NCI-H526 treated with DMSO at 0.1 percent for 48 hours (cell line): ENCODE data around the gene THEM4.
"Not testable (repeated sequence)": the region's sequence is repeated elsewhere in the genome, so short reads cannot be mapped to it uniquely, and the experiment has no call there.

Experiments
- DNase-seq: peaks from one replicate; lab custom pipeline; 2025; lab: John Stamatoyannopoulos, UW

THEM4 gene

GRCh38 chr1:151934048-151934493, 24.8 kb upstream of the THEM4 start:
- DNase-seq: peak; percentile 70

GRCh38 chr1:151924691-151925587, 15.6 kb upstream of the THEM4 start:
- DNase-seq: no peak

GRCh38 chr1:151923422-151923821, 14.1 kb upstream of the THEM4 start:
- no peak for DNase-seq

- no peak for DNase-seq
Measured at GRCh38 chr1:151920149-151920548, 10.8 kb upstream of the THEM4 start.

DNA sequence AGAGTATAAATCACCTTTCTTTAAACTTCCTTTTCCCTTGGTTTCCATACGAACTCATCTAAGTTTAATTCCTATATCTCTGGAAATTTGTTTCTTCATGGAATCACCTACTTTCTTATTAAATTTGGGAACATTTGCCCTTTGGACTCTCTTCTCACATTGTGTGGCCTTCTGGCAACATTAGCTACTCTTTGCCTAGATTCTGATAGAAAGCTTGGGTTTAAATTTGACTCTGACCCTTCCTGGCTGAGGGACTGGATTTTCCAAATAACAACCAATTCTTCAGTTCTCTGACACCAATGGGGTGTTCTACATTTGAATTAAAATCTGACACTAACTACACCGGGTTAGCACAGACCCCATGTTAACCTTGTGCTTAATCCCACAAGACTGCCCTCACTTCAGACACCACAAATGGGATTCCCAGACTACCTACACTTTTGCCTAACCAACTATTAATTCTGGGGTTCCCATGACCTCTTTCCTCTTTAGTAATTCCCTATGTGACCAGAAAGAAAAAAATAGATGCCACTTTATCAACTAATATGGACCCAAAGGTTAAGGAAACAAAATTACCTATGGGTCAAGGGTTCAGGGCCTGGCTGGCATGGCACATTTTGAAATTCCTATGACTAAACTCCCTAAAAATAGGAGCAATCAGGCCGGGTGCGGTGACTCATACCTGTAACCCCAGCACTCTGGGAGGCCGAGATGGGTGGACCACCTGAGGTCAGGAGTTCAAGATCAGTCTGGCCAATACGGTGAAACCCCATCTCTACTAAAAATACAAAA, 9.7 kb upstream of the THEM4 start:
- DNase-seq: no peak

GRCh38 chr1:151918156-151918555, 8.8 kb upstream of the THEM4 start:
- no peak for DNase-seq

DNA sequence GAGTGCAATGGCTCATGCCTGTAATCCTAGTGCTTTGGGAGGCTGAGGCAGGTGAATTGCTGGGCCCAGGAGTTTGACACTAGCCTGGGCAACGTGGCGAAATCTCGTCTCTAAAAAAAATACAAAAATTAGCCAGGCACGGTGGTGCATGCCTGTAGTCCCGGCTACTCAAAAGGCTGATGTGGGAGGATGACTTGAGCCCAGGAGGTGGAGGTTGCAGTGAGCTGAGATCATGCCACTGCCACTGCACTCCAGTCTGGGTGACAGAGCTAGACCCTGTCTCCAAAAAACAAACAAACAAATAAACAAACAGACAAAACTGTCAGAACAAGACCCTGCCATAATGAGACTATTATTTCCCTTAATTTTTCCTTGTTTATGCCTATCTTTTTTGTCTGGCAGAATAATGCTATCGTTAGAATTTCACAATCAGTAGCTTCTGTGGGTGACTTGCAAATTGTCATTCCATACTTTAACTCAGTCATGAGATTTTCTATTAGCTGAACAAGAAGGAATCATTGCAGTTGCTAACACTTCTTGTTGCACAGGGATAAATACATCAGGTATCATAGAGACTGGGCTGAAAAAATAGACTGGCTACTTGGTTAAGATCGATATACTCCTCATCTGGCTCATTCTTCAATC, 7.5 kb upstream of the THEM4 start:
- DNase-seq: no peak

DNA sequence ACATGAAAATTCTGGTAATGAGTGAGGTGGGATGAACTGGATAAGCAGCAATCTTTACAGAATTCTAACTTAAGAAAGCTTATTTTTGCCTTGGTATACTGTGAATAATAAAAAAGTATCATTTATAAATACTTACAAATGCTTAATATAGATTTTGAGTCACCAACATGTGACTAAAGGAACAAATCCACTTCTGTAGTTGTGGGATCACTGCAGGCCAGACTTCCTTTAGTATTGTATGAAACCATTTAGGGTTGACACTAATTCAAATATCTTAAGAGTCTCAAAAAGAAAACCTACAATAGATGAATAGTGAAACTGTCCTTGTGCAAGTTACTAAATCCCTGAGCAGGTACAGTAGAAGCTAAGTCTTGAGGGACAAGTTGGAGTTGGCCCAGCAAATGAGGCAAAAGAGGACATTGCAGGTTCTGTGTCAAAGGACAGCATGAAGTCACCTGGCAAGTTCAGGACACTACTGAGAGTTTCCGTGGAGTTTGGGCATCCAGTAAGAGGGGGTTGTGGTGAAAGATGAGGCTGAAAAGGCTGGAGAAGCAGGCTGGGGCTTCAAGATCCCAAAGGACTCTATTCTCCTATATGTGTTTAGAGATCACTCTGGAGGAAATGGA, 5.9 kb upstream of the THEM4 start:
- DNase-seq: no peak

DNA sequence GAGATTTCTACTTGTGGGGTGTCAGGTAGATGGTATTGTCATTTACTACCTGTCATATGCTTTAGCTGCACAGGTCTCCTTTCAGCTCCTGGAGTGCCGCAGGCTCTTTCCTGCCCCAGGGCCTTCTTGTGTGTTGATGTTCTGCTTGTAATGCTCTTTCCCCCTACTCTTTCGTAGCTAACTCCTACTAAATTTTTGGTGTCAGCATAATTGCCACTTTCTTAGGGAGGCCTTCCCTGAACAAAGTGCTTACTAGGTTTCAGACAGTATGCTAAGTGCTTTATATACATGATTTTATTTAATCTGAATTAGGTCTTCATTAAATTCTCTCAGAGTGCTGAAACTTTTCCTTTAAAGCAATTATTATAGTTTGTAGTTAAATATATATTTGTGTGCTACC, 4.8 kb upstream of the THEM4 start:
- no peak for DNase-seq

DNA sequence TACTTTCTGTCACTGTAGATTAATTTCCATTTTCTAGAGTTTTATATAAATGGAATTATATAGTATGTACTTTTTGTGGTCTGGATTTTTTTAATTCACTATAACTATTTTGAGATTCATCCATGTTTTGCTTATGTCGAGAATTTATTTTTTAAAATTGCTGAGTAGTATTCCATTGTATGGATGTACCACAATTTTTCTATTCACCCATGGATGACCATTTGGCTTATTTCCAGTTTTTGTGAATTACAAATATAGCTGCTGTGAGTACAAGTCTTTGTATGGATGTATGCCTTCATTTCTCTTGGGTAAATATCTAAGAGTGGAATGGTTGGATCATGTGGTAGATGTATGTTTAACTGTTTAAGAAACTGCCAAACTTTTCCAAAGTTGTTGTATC, 3.7 kb upstream of the THEM4 start:
- no peak for DNase-seq

DNA sequence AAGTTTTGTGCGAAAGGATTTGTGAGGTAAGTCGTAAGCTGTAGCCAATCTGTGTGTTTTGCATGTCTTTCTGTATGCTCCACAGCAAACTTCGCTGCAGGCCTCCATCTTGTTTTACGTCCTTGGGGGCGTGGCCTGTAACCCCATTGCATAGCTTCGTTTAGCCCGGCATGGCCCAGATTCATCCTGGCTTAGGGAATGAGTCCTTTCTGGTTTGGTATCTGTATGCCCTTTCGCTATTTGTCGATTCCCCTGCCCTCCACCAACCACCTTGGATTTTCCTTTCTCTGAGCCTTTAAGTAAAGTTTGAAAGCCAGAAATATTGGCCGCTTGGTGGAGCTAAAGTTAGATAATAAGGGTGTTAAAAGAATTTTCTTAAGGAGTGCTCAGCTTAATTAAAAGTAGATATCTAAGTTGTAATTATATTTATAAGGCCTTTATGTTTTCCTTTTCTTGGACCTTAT, 1.1 kb downstream of the THEM4 start:
- DNase-seq: no peak

- DNase-seq: no peak
Measured at GRCh38 chr1:151907363-151908139, 1.8 kb downstream of the THEM4 start.

DNA sequence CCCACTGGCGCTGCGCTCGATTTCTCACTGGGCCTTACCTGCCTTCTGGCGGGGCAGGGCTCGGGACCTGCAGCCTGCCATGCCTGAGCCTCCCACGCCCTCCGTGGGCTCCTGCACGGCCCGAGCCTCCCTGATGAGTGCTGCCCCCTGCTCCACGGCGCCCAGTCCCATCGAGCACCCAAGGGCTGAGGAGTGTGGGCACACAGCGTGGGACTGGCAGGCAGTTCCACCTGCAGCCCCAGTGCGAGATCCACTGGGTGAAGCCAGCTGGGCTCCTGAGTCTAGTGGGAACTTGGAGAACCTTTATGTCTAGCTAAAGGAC, 3.0 kb downstream of the THEM4 start:
- not testable (repeated sequence) for DNase-seq

- DNase-seq: not testable (repeated sequence)
Measured at GRCh38 chr1:151905443-151906323, 3.6 kb downstream of the THEM4 start.

DNA sequence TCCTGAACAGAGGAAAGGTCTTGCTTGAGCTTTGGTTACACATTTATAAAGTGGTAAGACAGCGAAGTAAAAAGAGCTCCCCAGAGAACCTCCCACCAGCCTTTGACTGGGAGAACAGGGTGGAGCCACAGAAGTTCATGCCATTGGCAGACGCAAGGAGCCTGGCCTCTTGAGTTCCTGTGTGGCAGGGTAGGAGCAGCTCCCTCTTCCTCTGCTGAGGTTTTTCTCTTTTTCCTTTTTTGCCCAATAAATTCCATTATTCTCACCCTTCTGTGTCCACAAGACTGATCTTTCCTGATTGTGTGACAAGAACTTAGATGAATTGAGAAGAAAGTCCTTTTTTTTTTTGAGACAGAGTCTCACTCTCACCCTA, 4.3 kb downstream of the THEM4 start:
- DNase-seq: no peak

DNA sequence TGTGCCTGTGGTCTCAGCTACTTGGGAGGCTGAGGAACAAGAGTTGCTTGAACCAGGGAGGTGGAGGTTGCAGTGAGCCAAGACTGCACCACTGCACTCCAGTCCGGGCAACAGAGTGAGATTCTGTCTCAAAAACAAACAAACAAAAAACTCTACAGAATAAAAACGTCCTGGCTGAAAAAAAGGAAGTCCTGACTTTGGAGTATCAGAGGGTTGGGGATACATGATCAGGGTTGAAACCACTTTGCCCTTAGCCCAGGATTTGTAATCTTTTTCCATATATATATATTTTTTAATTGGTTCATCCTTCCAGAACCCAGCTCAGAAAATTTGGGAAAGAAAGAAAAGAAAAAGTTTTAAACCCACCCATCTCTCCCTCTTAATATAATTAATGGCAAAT, 6.5 kb downstream of the THEM4 start:
- no peak for DNase-seq

DNA sequence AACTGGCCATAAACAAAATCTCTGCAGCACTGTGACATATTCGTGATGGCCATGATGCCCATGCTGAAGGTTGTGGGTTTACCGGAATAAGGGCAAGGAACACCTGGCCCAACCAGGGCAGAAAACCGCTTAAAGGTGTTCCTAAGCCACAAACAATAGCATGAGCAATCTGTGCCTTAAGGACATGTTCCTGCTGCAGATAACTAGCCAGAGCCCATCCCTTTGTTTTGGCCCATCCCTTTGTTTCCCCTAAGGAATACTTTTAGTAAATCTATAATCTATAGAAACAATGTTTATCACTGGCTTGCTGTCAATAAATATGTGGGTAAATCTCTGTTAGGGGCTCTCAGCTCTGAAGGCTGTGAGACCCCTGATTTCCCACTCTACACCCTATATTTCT, 8.5 kb downstream of the THEM4 start:
- DNase-seq: not testable (repeated sequence)

- DNase-seq: no peak
Measured at GRCh38 chr1:151898519-151898991, 10.8 kb downstream of the THEM4 start.

GRCh38 chr1:151897991-151898431, 11.3 kb downstream of the THEM4 start:
- no peak for DNase-seq
